ENCODE measurements around the gene CCDC91.
"Not testable (repeated sequence)": the region's sequence is repeated elsewhere in the genome, so short reads cannot be mapped to it uniquely, and the experiment has no call there.

The CCDC91 gene

DNA sequence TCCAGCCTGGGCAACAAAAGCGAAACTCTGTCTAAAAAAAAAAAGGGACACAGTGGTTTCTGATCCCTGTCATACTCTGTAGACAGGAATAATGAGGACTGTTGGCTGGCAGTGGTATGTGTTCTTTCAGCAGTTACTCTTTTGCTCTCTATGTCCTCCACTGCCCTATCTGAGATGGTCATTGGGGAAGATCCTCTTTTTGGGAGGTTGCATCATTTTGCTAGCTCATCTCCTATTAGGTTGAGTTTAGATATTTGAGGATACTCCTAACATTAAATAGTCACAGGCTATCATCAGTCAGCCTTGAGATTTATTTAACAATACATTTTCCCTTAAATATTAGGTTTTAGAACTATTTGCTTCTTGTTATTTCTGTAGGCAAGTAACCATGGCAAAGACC is 5.9 kb upstream of the CCDC91 start:
- Histone ChIP-seq H3K4me3 (ENCODE audit: low read depth in 1 of 2, low read length in 2 of 2) (no peak overlapping the region), H3K36me3 (ENCODE audit: control insufficient read depth in 1 of 2, insufficient read depth in 2 of 2, low read length in 2 of 2) (no peaks in the 10 kb centered on the region), H3K27me3 (ENCODE audit: low read depth, low read length) (no peaks in the 10 kb centered on the region), H3K4me1 (ENCODE audit: control insufficient read depth in 1 of 2, insufficient read depth in 2 of 2, low read length in 2 of 2) (peaks cover 0 to under 1% of the 10 kb centered on the region in 2 donors), H3K27ac (ENCODE audit: low read length) (no peak overlapping the region), H3K9me3 (ENCODE audit: control insufficient read depth in 1 of 2, low read length in 2 of 2) (peaks cover 0 to 3% of the 10 kb centered on the region in 2 donors)

DNA sequence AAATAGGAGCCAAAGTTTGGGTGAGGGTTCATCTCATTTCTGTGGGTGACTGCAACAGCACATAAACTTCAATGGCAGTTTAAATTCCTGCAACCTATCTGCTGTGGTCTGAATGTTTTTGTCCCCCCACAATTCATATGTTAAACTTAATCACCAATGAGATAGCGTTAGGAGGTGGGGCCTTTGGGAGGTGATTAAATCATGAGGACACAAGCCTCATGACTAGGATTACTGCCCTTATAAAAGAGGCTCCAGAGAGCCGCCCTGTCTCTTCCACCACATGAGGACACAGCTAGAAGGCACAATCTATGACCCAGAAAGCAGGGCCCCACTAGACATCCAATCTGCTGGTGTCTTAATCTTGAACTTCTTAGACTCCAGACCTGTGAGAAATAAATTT is 3.8 kb upstream of the CCDC91 start:
- H3K27ac ChIP-seq (ENCODE audit: low read length), result no peak overlapping the region
- peaks cover 0 to 3% of the 10 kb centered on the region in 2 donors for H3K9me3 ChIP-seq (ENCODE audit: control insufficient read depth in 1 of 2, low read length in 2 of 2)
- H3K4me3 ChIP-seq (ENCODE audit: low read depth in 1 of 2, low read length in 2 of 2), result no peak overlapping the region
- no peaks in the 10 kb centered on the region for H3K27me3 ChIP-seq (ENCODE audit: low read depth, low read length)
- H3K4me1 ChIP-seq (ENCODE audit: control insufficient read depth in 1 of 2, insufficient read depth in 2 of 2, low read length in 2 of 2), result peaks cover 0 to 7% of the 10 kb centered on the region in 2 donors
- H3K36me3 ChIP-seq (ENCODE audit: control insufficient read depth in 1 of 2, insufficient read depth in 2 of 2, low read length in 2 of 2), result no peaks in the 10 kb centered on the region

DNA sequence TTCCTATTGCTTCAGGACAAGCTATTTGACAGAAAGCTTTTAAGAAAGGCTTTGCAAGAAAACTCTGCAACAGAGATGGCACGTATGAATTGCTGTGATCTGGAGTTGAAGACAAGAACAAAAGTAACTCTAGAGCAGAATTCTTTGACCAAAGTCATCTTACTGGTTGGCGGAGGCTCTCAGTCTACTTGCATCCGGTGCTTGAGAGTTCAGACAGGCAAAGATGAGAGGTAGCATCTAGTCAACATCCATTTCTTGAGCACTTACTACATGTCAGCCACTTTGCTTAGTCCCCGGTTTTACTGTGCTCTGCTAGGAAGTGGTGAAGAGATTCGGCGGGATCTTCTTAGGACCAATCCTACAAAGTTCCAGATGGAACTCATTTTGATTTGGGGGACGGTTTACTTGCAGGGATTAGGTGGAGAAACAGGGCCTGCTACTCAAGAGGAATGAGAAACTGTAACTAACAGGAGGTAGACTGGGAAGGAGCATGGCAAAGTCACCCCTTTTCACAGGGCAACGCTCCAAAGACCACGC is 404 bp upstream of the CCDC91 start:
- Histone ChIP-seq H3K27me3 (ENCODE audit: low read depth, low read length) (no peaks in the 10 kb centered on the region), H3K36me3 (ENCODE audit: control insufficient read depth in 1 of 2, insufficient read depth in 2 of 2, low read length in 2 of 2) (peaks cover 0 to 9% of the 10 kb centered on the region in 2 donors), H3K9me3 (ENCODE audit: control insufficient read depth in 1 of 2, low read length in 2 of 2) (peaks cover 0 to 3% of the 10 kb centered on the region in 2 donors), H3K4me1 (ENCODE audit: control insufficient read depth in 1 of 2, insufficient read depth in 2 of 2, low read length in 2 of 2) (peaks cover 0 to 7% of the 10 kb centered on the region in 2 donors), H3K27ac (ENCODE audit: low read length) (peak overlapping the region; percentile 95), H3K4me3 (ENCODE audit: low read depth in 1 of 2, low read length in 2 of 2) (peak overlapping the region; percentile 78 to 94)

DNA sequence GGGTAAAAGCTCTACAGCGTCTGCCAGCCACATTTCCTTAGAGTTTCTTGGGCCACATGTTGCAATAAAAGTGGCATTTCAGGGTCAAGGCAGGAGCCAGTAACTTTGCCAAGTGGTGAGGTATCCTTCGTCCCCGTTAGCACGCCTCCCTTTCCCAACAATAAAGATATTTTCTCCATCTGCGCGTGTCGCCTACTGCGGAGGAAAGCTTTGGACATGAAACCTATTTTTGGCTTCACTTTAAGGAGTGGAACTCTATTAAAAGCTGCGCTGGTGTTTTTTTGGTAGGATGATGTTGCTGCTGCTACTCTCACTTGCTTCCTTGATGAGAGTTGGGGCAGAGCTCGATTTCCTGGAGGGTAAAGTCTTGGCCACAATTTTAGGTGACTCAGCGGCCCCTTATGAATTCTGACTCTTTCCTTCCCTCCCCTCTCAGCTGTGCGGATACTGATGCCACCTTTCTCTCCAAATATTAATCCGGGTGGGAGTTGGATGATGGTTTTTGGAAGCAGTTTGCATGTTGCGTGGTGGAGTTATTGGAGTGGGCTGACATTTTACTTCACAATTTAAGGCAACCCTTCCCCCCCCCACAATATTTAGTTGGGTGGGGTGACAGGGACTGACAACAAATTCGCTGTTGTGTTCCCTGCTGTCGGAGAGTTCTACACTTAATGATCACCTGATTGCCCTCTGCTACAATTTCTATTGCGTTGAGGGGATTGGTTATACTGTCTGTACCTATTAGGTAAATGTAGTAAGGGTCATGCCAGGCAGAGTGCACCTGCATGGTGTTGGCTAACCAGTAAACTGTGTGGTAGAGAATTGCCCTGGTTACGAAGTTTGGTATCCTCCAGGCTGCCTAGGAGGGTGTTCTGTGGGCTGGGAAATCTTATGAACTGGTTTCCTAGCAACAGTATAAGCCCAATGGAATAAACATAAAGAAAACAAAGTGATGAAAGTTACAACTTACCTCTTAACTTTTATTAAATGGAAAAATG is 1.1 kb downstream of the CCDC91 start:
- Histone ChIP-seq H3K4me1 (ENCODE audit: control insufficient read depth in 1 of 2, insufficient read depth in 2 of 2, low read length in 2 of 2) (peaks cover 0 to 7% of the 10 kb centered on the region in 2 donors), H3K4me3 (ENCODE audit: low read depth in 1 of 2, low read length in 2 of 2) (peak overlapping the region; percentile 78 to 94)

DNA sequence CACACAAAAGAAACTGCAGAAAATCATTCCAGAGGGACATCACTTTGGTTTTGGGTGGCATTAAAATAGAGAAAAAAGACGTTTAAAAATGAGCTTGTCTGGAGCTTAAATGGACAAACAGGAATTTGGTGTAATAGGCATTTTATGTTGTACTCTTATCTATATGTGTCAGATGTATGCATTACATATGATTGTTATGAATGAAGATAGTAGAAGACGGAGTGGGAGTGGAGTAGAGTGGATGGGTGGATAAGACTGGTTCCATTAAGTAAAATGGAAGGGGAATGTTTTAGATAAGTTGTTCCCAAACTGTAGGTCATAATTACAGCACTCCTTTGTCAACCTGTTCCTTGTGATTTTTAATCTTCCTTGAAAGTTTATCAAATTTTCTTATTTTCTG is 1.9 kb downstream of the CCDC91 start:
- Histone ChIP-seq H3K36me3 (ENCODE audit: control insufficient read depth in 1 of 2, insufficient read depth in 2 of 2, low read length in 2 of 2) (peaks cover 0 to 9% of the 10 kb centered on the region in 2 donors), H3K27me3 (ENCODE audit: low read depth, low read length) (no peaks in the 10 kb centered on the region), H3K27ac (ENCODE audit: low read length) (peak overlapping the region; percentile 95), H3K4me1 (ENCODE audit: control insufficient read depth in 1 of 2, insufficient read depth in 2 of 2, low read length in 2 of 2) (peaks cover 0 to 7% of the 10 kb centered on the region in 2 donors), H3K4me3 (ENCODE audit: low read depth in 1 of 2, low read length in 2 of 2) (no peak overlapping the region), H3K9me3 (ENCODE audit: control insufficient read depth in 1 of 2, low read length in 2 of 2) (peaks cover 0 to 3% of the 10 kb centered on the region in 2 donors)

More for the DNA sequence above, 1.1 kb downstream of the CCDC91 start:
- Histone ChIP-seq H3K36me3 (ENCODE audit: control insufficient read depth in 1 of 2, insufficient read depth in 2 of 2, low read length in 2 of 2) (peaks cover 0 to 9% of the 10 kb centered on the region in 2 donors), H3K27me3 (ENCODE audit: low read depth, low read length) (no peaks in the 10 kb centered on the region), H3K27ac (ENCODE audit: low read length) (peak overlapping the region; percentile 95), H3K9me3 (ENCODE audit: control insufficient read depth in 1 of 2, low read length in 2 of 2) (peaks cover 0 to 3% of the 10 kb centered on the region in 2 donors)

DNA sequence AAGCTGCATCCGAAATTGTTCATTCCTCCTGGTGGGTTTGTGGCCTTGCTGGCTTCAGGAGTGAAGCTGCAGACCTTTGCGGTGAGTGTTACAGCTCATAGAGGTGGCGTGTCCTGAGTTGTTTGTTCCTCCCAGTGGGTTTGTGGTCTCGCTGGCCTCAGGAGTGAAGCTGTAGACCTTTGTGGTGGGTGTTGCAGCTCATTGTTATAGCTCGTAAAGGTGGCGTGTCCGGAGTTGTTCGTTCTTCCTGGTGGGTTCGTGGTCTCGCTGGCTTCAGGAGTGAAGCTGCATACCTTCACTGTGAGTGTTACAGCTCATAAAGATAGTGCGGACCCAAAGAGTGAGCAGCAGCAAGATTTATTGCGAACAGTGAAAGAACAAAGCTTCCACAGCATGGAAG is 4.4 kb downstream of the CCDC91 start:
- not testable (repeated sequence) for H3K4me3 ChIP-seq (ENCODE audit: low read depth in 1 of 2, low read length in 2 of 2); H3K4me1 ChIP-seq (ENCODE audit: control insufficient read depth in 1 of 2, insufficient read depth in 2 of 2, low read length in 2 of 2)

DNA sequence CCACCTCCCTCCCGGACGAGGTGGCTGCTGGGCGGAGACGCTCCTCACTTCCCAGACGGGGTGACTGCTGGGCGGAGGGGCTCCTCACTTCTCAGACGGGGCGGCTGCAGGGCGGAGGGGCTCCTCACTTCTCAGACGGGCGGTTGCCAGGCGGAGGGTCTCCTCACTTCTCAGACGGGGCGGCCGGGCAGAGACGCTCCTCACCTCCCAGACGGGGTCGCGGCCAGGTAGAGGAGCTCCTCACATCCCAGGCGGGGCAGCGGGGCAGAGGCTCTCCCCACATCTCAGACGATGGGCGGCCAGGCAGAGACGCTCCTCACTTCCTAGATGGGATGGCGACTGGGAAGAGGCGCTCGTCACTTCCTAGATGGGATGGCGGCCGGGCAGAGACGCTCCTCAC is 10.9 kb downstream of the CCDC91 start:
- not testable (repeated sequence) for H3K9me3 ChIP-seq (ENCODE audit: control insufficient read depth in 1 of 2, low read length in 2 of 2); H3K27ac ChIP-seq (ENCODE audit: low read length); H3K36me3 ChIP-seq (ENCODE audit: control insufficient read depth in 1 of 2, insufficient read depth in 2 of 2, low read length in 2 of 2); H3K4me1 ChIP-seq (ENCODE audit: control insufficient read depth in 1 of 2, insufficient read depth in 2 of 2, low read length in 2 of 2); H3K4me3 ChIP-seq (ENCODE audit: low read depth in 1 of 2, low read length in 2 of 2); H3K27me3 ChIP-seq (ENCODE audit: low read depth, low read length)

More for the DNA sequence above, 4.4 kb downstream of the CCDC91 start:
- not testable (repeated sequence) for H3K9me3 ChIP-seq (ENCODE audit: control insufficient read depth in 1 of 2, low read length in 2 of 2); H3K27ac ChIP-seq (ENCODE audit: low read length); H3K27me3 ChIP-seq (ENCODE audit: low read depth, low read length)
- peaks cover 0 to 12% of the 10 kb centered on the region in 2 donors for H3K36me3 ChIP-seq (ENCODE audit: control insufficient read depth in 1 of 2, insufficient read depth in 2 of 2, low read length in 2 of 2)

DNA sequence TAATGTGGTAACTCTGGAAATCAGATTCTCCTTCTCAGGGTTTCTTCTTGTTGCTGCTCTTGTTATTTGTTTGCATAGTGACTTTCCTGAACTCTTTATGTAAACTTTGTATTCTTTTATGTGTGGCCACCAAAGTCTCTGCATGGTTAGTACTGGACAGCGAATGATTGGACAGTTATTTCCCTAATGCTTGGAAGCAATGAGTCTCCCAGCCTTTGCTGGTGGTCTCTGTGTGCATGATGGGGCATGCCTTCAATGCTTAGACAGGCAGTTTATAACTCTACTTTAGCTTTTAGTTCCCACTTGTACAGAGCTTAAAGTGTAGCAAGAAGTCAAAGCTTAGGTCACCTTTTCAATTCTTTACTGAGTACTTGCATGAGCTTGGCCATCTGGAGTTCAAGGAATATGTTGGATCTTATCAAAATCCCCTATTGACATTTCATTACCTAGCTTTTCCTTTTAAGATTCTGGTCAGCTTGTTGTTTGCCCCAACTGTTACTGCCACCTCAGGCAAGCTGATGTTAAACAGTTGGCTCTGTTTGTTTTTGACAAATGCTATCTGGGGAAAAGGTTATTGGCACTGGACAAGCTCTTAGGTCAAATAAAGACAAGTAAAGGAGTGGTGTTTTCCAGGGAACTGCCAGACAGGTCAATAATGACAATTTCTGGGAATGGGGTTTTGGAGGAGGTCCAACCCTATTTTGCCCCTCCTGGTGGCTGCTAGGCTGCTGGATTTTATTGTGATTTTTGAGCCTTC is 12.3 kb downstream of the CCDC91 start:
- Histone ChIP-seq H3K4me3 (ENCODE audit: low read depth in 1 of 2, low read length in 2 of 2) (no peak overlapping the region), H3K36me3 (ENCODE audit: control insufficient read depth in 1 of 2, insufficient read depth in 2 of 2, low read length in 2 of 2) (peaks cover 0 to 3% of the 10 kb centered on the region in 2 donors), H3K4me1 (ENCODE audit: control insufficient read depth in 1 of 2, insufficient read depth in 2 of 2, low read length in 2 of 2) (no peaks in the 10 kb centered on the region), H3K27ac (ENCODE audit: low read length) (no peak overlapping the region), H3K9me3 (ENCODE audit: control insufficient read depth in 1 of 2, low read length in 2 of 2) (peaks cover 0 to 3% of the 10 kb centered on the region in 2 donors), H3K27me3 (ENCODE audit: low read depth, low read length) (no peaks in the 10 kb centered on the region)

DNA sequence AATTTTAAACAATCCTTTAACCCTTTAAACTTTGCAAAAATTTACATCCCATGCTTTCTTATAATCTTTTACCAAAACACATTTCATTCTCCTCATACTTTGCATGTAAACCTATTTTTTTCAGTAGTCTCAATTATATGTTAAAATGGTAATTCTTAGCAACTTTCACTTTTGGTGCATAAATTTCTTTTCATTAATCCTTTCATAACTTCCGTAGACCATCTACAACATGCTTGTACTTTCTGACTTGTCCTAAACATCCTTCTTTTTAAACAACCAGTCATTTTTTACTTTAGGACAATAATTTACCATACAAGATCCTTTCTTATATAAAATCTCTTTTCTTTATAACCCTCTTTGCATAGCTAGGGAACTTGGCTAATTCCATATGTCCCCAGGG is 19.5 kb downstream of the CCDC91 start:
- peaks cover 0 to 5% of the 10 kb centered on the region in 2 donors for H3K4me1 ChIP-seq (ENCODE audit: control insufficient read depth in 1 of 2, insufficient read depth in 2 of 2, low read length in 2 of 2)
- H3K4me3 ChIP-seq (ENCODE audit: low read depth in 1 of 2, low read length in 2 of 2), result no peak overlapping the region
- no peaks in the 10 kb centered on the region for H3K27me3 ChIP-seq (ENCODE audit: low read depth, low read length)
- no peaks in the 10 kb centered on the region for H3K36me3 ChIP-seq (ENCODE audit: control insufficient read depth in 1 of 2, insufficient read depth in 2 of 2, low read length in 2 of 2)
- H3K9me3 ChIP-seq (ENCODE audit: control insufficient read depth in 1 of 2, low read length in 2 of 2), result no peaks in the 10 kb centered on the region
- no peak overlapping the region for H3K27ac ChIP-seq (ENCODE audit: low read length)

DNA sequence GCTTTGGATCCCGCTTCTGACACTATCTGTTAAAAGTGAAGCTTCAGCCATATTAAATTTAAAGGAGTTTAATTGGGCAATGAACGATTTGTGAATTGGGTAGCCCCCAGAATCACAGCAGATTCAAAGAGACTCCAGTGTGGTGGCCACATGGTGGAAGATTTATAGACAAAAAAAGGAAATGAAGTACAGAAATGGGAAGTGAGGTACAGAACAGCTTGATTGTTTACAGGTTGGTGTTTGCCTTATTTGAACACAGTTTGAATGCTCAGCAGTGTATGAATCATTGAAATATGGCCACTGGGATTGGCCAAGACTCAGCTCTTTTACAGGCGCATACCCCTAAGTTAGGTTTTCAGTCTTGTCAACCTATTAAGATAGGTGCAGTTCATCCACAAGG is 21.9 kb downstream of the CCDC91 start:
- peaks cover 0 to 5% of the 10 kb centered on the region in 2 donors for H3K4me1 ChIP-seq (ENCODE audit: control insufficient read depth in 1 of 2, insufficient read depth in 2 of 2, low read length in 2 of 2)
- no peaks in the 10 kb centered on the region for H3K36me3 ChIP-seq (ENCODE audit: control insufficient read depth in 1 of 2, insufficient read depth in 2 of 2, low read length in 2 of 2)
- no peaks in the 10 kb centered on the region for H3K27me3 ChIP-seq (ENCODE audit: low read depth, low read length)
- no peak overlapping the region for H3K4me3 ChIP-seq (ENCODE audit: low read depth in 1 of 2, low read length in 2 of 2)
- no peaks in the 10 kb centered on the region for H3K9me3 ChIP-seq (ENCODE audit: control insufficient read depth in 1 of 2, low read length in 2 of 2)
- H3K27ac ChIP-seq (ENCODE audit: low read length), result no peak overlapping the region

DNA sequence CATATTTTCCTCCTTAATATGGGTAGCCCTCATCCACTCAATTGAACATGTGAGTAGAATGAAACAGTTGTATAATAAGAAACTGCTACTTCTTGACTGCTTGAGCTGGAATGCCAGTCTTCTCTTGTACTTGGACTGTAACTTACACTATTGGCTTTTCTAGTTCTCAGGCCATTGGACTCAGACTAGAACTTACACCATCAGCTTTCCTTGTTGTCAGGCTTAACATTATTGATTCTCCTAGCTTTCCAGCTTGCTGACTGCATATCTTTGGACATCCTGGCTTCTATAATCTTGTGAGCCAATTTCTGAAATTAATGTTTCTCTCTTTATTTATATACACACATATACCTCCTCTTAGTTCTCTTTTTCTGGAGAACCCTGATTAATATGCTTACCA is 24.8 kb downstream of the CCDC91 start:
- Histone ChIP-seq H3K27ac (ENCODE audit: low read length) (no peak overlapping the region), H3K4me3 (ENCODE audit: low read depth in 1 of 2, low read length in 2 of 2) (no peak overlapping the region), H3K27me3 (ENCODE audit: low read depth, low read length) (no peaks in the 10 kb centered on the region), H3K9me3 (ENCODE audit: control insufficient read depth in 1 of 2, low read length in 2 of 2) (peaks cover 5 to 9% of the 10 kb centered on the region in 2 donors), H3K4me1 (ENCODE audit: control insufficient read depth in 1 of 2, insufficient read depth in 2 of 2, low read length in 2 of 2) (peaks cover 0 to 5% of the 10 kb centered on the region in 2 donors), H3K36me3 (ENCODE audit: control insufficient read depth in 1 of 2, insufficient read depth in 2 of 2, low read length in 2 of 2) (no peaks in the 10 kb centered on the region)
